ENCODE results near the gene TCF4.

Gene TCF4

GRCh38 chr18:55603775-55604174 is 15.8 kb upstream of the TCF4 start:
- H3K4me3 ChIP-seq (ENCODE audit: low read length): no peak overlapping the region
- DNase-seq (ENCODE audit: low read depth): no peak
- TF ChIP-seq CTCF (conservative IDR thresholded peaks at IDR 0.05; ENCODE audit: low read length): no peak

- no peak for TF ChIP-seq CTCF (conservative IDR thresholded peaks at IDR 0.05; ENCODE audit: low read length)
- no peak for DNase-seq (ENCODE audit: low read depth)
- no peak overlapping the region for H3K4me3 ChIP-seq (ENCODE audit: low read length)
These were observed 5.9 kb upstream of the TCF4 start for GRCh38 chr18:55593888-55594287.

- DNase-seq (ENCODE audit: low read depth): no peak
- no peak for TF ChIP-seq CTCF (conservative IDR thresholded peaks at IDR 0.05; ENCODE audit: low read length)
These were observed 4.6 kb upstream of the TCF4 start for GRCh38 chr18:55592572-55592971.

GRCh38 chr18:55592106-55592505 is 4.1 kb upstream of the TCF4 start:
- no peak for DNase-seq (ENCODE audit: low read depth)
- H3K4me3 ChIP-seq (ENCODE audit: low read length): no peak overlapping the region
- TF ChIP-seq CTCF (conservative IDR thresholded peaks at IDR 0.05; ENCODE audit: low read length): no peak

More at GRCh38 chr18:55592572-55592971, 4.6 kb upstream of the TCF4 start:
- no peak overlapping the region for H3K4me3 ChIP-seq (ENCODE audit: low read length)

- peak overlapping the region; percentile 67 for H3K4me3 ChIP-seq (ENCODE audit: low read length)
- TF ChIP-seq CTCF (conservative IDR thresholded peaks at IDR 0.05; ENCODE audit: low read length): no peak
- peak; percentile 97 for DNase-seq (ENCODE audit: low read depth)
These were observed 1.8 kb upstream of the TCF4 start for GRCh38 chr18:55589625-55590291.

GRCh38 chr18:55588870-55589595 is 1.0 kb upstream of the TCF4 start:
- no peak for TF ChIP-seq CTCF (conservative IDR thresholded peaks at IDR 0.05; ENCODE audit: low read length)
- peak overlapping the region; percentile 67 for H3K4me3 ChIP-seq (ENCODE audit: low read length)
- DNase-seq (ENCODE audit: low read depth): no peak

Measured in AG10803 (cell line).